GM12872 (cell line): ENCODE results near the gene SF3A2.

Source experiments
- TF ChIP-seq, protein P1 (sequence below): IDR thresholded peaks from 3 replicates; pipeline ENCODE4 v1.5.1; 2011; ENCODE audit warnings: low read depth, mild to moderate bottlenecking, low read length, moderate library complexity; ENCODE audit not compliant: insufficient read depth

SF3A2 gene

DNA sequence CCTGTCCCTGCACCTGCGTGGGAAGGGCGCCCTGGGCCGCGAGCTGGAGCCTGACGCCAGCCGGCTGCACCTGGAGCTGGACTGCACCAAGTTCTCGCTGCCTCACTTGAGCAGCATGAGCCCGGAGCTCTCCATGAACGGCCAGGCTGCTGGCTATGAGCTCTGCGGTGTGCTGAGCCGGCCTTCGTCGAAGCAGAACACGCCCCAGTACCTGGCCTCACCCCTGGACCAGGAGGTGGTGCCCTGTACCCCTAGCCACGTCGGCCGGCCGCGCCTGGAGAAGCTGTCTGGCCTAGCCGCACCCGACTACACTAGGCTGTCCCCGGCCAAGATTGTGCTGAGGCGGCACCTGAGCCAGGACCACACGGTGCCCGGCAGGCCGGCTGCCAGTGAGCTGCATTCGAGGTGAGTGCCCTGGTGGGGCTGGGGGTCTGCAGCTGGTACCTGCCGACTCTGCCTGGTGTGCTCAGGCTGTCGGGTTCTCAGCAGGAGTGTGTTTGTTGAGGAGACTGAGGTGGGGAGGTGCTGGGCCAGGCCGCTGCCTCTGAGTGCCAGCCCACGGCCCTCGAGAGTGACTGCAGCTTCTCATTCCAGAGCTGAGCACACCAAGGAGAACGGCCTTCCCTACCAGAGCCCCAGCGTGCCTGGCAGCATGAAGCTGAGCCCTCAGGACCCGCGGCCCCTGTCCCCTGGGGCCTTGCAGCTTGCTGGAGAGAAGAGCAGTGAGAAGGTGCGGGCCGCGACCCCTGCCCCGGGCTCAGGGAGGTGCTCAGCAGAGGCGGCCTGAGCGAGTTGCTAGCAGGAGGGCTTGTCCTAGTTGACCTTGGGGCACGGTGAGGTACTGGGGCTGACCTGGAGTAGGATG lies 20.0 kb upstream of the SF3A2 start:
- TF ChIP-seq, protein P1, sequence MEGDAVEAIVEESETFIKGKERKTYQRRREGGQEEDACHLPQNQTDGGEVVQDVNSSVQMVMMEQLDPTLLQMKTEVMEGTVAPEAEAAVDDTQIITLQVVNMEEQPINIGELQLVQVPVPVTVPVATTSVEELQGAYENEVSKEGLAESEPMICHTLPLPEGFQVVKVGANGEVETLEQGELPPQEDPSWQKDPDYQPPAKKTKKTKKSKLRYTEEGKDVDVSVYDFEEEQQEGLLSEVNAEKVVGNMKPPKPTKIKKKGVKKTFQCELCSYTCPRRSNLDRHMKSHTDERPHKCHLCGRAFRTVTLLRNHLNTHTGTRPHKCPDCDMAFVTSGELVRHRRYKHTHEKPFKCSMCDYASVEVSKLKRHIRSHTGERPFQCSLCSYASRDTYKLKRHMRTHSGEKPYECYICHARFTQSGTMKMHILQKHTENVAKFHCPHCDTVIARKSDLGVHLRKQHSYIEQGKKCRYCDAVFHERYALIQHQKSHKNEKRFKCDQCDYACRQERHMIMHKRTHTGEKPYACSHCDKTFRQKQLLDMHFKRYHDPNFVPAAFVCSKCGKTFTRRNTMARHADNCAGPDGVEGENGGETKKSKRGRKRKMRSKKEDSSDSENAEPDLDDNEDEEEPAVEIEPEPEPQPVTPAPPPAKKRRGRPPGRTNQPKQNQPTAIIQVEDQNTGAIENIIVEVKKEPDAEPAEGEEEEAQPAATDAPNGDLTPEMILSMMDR: no peak

- TF ChIP-seq, protein P1: no peak
These were observed 19.0 kb upstream of the SF3A2 start for GRCh38 chr19:2217591-2217990.

GRCh38 chr19:2219726-2220125 lies 16.9 kb upstream of the SF3A2 start:
- TF ChIP-seq, protein P1: no peak

DNA sequence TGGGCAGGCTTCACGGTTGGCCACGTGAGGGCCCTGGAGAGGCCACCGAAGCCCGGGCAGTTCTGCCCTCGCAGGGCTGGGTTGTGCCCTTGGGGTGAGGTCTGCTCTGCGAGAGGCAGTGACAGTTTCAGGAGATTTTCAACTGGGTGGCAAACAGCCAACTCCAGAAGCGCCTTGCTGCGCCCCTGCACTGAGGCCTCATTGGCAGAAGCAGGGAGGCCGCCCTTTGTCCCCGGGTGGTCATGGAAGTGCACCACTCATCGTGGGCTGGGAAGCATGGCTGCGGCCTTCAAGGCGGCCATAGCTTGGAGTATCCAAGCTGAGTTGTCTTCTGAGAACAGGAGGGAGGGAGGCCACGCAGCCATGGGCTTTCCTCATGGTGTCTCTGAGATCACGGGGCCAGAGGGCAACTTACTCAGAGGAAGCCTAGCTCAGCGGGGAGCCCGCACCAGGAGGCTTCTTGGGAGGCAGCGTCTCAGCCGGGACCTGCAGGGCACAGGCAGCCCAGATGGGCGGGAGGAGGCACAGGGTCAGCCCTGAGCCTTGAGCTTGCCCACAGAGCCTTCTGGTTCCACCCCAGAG lies 15.3 kb upstream of the SF3A2 start:
- TF ChIP-seq, protein P1: no peak

DNA sequence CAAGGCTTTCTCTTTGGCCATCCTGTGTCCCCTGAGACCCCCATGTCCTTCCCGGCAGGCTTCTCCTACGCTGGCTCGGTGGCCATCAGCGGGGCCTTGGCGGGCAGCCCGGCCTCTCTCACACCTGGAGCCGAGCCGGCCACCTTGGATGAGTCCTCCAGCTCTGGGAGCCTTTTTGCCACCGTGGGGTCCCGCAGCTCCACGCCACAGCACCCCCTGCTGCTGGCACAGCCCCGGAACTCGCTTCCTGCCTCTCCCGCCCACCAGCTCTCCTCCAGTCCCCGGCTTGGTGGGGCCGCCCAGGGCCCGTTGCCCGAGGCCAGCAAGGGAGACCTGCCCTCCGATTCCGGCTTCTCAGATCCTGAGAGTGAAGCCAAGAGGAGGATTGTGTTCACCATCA lies 14.7 kb upstream of the SF3A2 start:
- TF ChIP-seq, protein P1: no peak

DNA sequence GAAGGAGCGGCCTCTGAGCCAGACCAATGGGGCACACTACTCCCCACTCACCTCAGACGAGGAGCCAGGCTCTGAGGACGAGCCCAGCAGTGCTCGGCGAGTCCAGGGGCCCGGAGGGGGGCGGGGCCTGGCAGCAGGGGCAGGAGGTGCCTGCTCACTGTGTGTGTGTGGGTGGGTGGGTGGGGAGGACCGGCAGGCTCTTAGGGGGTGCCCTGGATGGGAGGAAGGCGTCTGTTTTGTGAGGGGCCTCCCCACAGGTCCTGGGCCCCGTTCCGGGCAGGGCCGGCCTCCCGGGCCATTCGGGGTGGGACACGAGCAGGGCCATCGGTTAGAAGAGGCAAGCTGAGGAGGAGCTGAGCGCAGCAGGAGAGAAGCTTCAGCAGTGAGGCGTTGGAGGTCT lies 13.2 kb upstream of the SF3A2 start:
- TF ChIP-seq, protein P1: no peak

- TF ChIP-seq, protein P1: no peak
These were observed 12.7 kb upstream of the SF3A2 start for GRCh38 chr19:2223959-2224358.
